ENCODE results near the gene FSIP1.

Gene FSIP1

DNA sequence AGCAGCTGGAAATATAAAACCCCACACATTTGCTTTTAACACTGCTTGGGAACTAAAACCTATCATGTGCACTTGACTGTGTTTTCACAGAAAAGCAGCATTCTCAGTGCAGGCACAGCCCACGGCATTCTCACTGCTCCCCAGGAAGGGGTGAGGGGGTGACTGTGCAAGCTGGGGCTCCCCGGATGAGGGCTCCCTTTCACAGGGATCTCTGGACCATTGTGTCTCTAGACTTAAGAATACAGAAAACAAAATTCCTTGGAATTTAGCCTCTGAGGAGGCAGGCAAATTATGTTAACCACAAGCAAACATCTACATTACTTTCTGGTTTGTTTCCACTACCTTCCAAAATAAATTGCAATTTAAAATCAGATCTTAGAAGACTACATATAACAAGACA is 100.3 kb downstream of the FSIP1 start:
- DNase-seq (ENCODE audit: low read depth), result peak; percentile 53
- TF ChIP-seq, protein P1, sequence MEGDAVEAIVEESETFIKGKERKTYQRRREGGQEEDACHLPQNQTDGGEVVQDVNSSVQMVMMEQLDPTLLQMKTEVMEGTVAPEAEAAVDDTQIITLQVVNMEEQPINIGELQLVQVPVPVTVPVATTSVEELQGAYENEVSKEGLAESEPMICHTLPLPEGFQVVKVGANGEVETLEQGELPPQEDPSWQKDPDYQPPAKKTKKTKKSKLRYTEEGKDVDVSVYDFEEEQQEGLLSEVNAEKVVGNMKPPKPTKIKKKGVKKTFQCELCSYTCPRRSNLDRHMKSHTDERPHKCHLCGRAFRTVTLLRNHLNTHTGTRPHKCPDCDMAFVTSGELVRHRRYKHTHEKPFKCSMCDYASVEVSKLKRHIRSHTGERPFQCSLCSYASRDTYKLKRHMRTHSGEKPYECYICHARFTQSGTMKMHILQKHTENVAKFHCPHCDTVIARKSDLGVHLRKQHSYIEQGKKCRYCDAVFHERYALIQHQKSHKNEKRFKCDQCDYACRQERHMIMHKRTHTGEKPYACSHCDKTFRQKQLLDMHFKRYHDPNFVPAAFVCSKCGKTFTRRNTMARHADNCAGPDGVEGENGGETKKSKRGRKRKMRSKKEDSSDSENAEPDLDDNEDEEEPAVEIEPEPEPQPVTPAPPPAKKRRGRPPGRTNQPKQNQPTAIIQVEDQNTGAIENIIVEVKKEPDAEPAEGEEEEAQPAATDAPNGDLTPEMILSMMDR (IDR thresholded peaks at IDR 0.05; ENCODE audit: control insufficient read depth, insufficient read depth, low read depth, low read length, missing control alignments), result no peak
- no peak overlapping the region for H3K4me3 ChIP-seq (ENCODE audit: control insufficient read depth, low read depth, low read length)

DNA sequence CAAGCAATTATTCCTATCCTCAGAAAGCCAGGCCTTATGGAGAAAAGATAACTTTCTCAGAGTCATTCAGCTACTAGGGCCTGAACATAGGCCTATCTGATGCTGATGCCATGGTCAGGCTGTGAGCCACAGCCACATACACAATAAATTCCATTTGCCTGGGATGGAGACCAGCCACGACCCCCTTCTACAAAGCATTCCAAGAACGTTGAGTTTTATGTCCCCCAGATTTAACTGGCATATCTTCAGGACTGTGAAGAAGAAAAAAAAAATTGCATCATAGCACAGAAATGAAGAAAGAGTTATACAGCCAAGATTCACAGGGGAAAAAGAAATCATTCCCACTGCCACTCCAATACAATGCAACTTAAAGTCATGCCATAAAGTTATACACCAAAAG is 101.8 kb downstream of the FSIP1 start:
- DNase-seq (ENCODE audit: low read depth), result peak; percentile 93
- no peak overlapping the region for H3K4me3 ChIP-seq (ENCODE audit: control insufficient read depth, low read depth, low read length)
- TF ChIP-seq, protein P1 (IDR thresholded peaks at IDR 0.05; ENCODE audit: control insufficient read depth, insufficient read depth, low read depth, low read length, missing control alignments), result no peak

DNA sequence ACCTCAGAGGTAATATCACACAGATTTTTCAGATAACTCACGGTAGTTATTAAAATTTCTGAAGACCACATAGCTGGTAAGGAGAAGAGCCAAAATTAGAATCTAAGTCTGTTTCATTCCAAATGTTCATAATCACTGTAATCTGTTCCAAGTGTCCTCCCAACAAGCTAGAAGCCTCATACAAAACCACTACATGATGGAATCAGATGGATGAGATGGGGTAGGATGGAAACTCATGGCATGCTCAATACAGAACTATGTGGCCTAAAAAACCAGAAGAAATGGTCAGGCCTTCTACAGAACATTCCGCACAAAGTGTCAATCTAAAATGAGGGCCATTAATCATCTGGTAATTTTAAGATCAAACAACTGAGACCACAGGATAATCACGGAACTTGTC is 110.0 kb downstream of the FSIP1 start:
- DNase-seq (ENCODE audit: low read depth), result no peak
- no peak overlapping the region for H3K4me3 ChIP-seq (ENCODE audit: control insufficient read depth, low read depth, low read length)
- TF ChIP-seq, protein P1 (IDR thresholded peaks at IDR 0.05; ENCODE audit: control insufficient read depth, insufficient read depth, low read depth, low read length, missing control alignments), result no peak

DNA sequence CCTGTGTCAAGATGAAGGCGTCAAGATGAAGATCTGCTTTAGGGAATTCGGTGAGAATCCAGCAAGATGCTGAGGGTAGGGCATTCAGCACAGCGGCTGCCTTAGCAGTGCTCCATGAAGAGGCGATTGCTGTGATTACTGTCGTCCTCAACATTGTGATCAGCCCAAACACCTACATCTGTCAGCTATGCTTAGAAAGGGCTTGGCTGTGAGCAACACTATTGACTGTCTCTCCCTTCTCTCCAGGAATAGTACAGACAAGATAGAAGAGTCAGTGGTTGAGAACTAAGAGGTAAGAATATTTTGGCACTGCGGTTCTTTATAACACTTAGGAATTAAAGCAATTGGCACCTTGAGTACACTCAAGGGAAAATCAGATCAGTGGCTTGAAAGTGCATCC is 110.5 kb downstream of the FSIP1 start:
- H3K4me3 ChIP-seq (ENCODE audit: control insufficient read depth, low read depth, low read length), result no peak overlapping the region
- TF ChIP-seq, protein P1 (IDR thresholded peaks at IDR 0.05; ENCODE audit: control insufficient read depth, insufficient read depth, low read depth, low read length, missing control alignments), result no peak
- DNase-seq (ENCODE audit: low read depth), result no peak

DNA sequence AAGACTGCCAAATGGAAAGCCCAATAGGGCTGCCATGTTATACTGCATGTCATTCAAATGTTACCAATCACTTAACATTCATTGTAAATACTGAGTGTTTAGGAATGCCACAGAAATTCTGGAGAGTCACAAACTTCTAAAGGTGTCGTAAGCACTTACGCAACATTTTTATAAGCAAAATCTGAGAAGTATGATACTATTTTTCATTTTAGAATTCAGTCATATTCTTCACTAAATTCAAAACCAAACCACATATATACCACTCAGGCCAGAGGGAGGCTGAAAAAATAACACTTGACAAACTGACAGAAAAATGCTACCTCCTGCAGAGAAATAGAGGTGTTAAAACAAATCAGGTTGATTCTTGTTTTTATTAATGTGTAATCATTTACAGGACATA is 112.0 kb downstream of the FSIP1 start:
- TF ChIP-seq, protein P1 (IDR thresholded peaks at IDR 0.05; ENCODE audit: control insufficient read depth, insufficient read depth, low read depth, low read length, missing control alignments), result no peak
- no peak overlapping the region for H3K4me3 ChIP-seq (ENCODE audit: control insufficient read depth, low read depth, low read length)
- no peak for DNase-seq (ENCODE audit: low read depth)

DNA sequence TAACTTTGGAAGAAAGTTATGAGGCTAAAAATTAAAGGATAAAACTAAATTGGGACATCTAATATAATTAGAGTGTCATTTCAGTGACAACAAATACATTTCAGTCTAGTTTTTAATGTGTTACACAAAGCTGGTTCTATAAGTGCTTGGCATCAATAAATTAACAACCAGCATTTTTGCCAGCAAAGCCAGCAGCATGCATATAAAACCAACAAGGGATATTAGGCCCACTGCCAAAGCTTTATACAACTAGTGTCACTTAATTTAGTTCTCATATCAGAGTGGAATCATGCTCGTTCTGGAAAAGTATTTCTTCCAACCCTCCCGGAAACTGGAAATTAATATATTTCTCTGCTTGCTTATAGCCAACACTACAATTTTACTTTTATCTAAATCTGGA is 113.0 kb downstream of the FSIP1 start:
- DNase-seq (ENCODE audit: low read depth), result no peak
- H3K4me3 ChIP-seq (ENCODE audit: control insufficient read depth, low read depth, low read length), result no peak overlapping the region
- TF ChIP-seq, protein P1 (IDR thresholded peaks at IDR 0.05; ENCODE audit: control insufficient read depth, insufficient read depth, low read depth, low read length, missing control alignments), result no peak

DNA sequence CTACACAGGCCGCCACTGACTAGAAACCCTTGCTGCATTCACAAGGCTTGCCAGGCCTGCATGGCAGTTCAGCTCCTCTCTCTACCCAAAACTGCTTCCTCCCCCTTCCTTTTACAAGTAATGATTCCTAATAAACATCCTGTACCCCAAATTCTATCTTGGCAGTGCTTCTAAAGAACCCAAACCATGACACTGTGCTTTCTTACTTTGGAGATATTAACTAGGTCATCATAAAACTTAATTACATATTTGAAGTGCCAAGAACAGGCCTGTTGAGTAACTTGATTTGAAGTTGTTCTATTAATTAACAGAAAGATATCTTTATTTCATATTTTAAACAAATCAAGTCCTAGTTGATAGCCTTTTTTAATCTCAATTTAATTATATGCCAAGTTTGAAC is 113.4 kb downstream of the FSIP1 start:
- TF ChIP-seq, protein P1 (IDR thresholded peaks at IDR 0.05; ENCODE audit: control insufficient read depth, insufficient read depth, low read depth, low read length, missing control alignments), result no peak
- H3K4me3 ChIP-seq (ENCODE audit: control insufficient read depth, low read depth, low read length), result no peak overlapping the region
- no peak for DNase-seq (ENCODE audit: low read depth)
